Activated naive CD4-positive, alpha-beta T cell treated with anti-CD3 and anti-CD28 coated beads, Interleukin-2, amount 50 U/mL, for 72 hours (primary cell): ENCODE data around the gene SLC35B1. TPM values are rescaled to one million over a fixed set of nuclear protein-coding genes. Genes with fewer than 3 reads are reported as not detected.

Experiments
- ATAC-seq, 2 donors: fragments of 150-1000 bp; cut with Tn5 transposase; 2 replicates each; pipeline ENCODE4 v1.10.0; 2021; ENCODE audit warnings: mild to moderate bottlenecking in 2 of 2, moderate library complexity in 2 of 2
- DNase-seq, 2 donors: peaks; one replicate each; pipeline ENCODE4 v3.0.0; 2021 to 2022; ENCODE audit warnings: low spot score in 2 of 2
- H3K27ac Mint-ChIP-seq, 2 donors: one replicate each; pipeline ENCODE4 v1.8.0; 2022; ENCODE audit warnings: mild to moderate bottlenecking in 2 of 2, mixed read lengths in 2 of 2
- H3K36me3 Mint-ChIP-seq, 2 donors: one replicate each; pipeline ENCODE4 v1.8.0; 2022; ENCODE audit warnings: mixed read lengths in 2 of 2
- H3K9me3 Mint-ChIP-seq, 2 donors: one replicate each; pipeline ENCODE4 v1.8.0; 2022; ENCODE audit warnings: mixed read lengths in 2 of 2
- total RNA-seq, 2 donors: library from RNA; stranded (reverse); gene quantifications; one replicate each; pipeline ENCODE4 v1.2.3, GENCODE V29; 2022

SLC35B1 gene
- total RNA-seq, 2 donors from 2014 or later: 36.2 to 44.1 TPM

- Mint-ChIP-seq H3K27ac (peak overlapping the region; percentile 93 to 97), H3K9me3 (no peaks in the 10 kb centered on the region), H3K36me3 (peaks cover 0 to 45% of the 10 kb centered on the region in 2 donors)
- ATAC-seq: peak; percentile 31 to 45
- no peak for DNase-seq
Measured at GRCh38 chr17:49716668-49717364, 9.1 kb upstream of the SLC35B1 start.

DNA sequence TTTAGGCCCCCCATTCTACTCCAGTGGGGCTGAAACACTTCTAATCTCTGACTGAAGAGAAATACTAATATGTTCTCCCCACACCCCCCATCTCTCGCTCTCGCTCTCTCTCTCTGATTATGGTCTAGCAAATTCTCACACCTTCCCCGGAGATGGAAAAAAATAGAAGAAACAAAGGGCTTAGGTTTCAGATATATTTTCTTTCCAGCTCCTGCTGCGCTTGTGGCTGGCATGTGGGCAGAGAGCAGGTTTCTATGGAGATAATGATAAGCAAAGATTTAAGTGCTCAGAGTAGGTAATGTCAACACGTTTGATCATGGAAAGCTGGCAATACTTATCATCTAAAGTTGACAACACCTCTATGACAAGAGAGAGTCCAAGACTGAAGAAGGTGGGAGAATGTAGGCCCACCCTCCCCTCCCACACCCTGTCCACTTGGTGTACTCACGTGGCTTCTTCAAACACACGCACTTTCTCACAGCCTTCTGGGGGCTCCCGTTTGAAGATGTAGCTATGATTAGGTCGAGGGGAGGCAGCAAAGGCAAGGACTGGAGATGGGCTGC, 8.0 kb upstream of the SLC35B1 start:
- Mint-ChIP-seq H3K36me3 (peaks cover 0 to 45% of the 10 kb centered on the region in 2 donors), H3K9me3 (no peaks in the 10 kb centered on the region), H3K27ac (peak overlapping the region; percentile 84 to 93)
- DNase-seq: no peak
- ATAC-seq: peak; percentile 58 to 71

- ATAC-seq (peak; percentile 59 to 69), DNase-seq (no peak)
- Mint-ChIP-seq H3K9me3 (no peaks in the 10 kb centered on the region), H3K36me3 (peaks cover 0 to 45% of the 10 kb centered on the region in 2 donors), H3K27ac (peak overlapping the region; percentile 84 to 93)
Measured at GRCh38 chr17:49715216-49715615, 7.5 kb upstream of the SLC35B1 start.

- peaks cover 2 to 19% of the 10 kb centered on the region in 2 donors for H3K36me3 Mint-ChIP-seq
- H3K27ac Mint-ChIP-seq: peak overlapping the region; percentile 94 to 97
- DNase-seq (no peak), ATAC-seq (peak; percentile 1 to 11)
- H3K9me3 Mint-ChIP-seq: no peaks in the 10 kb centered on the region
Measured at GRCh38 chr17:49708515-49709183, 885 bp upstream of the SLC35B1 start.

DNA sequence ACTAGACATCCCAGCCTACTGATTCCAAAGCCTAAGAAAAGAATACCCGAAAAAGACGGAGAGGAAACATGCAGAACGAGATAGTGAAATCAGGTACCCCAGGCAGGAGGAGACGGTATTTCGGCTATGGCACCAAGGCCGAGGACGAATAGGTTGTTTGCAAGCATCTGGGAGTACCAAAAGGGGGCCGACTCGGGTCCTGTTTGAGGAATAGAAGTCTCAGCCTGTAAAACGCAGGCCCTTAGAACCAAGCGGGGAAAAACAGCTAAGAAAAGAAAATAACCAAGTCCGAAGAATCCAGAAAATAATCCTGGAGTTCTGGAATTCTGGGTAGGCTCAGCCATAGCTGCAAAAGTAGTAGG, 537 bp downstream of the SLC35B1 start:
- ATAC-seq: no peak
- H3K36me3 Mint-ChIP-seq: peaks cover 0 to 19% of the 10 kb centered on the region in 2 donors

GRCh38 chr17:49705254-49705653, 2.5 kb downstream of the SLC35B1 start:
- ATAC-seq (no peak), DNase-seq (no peak)
- peaks cover 0 to 19% of the 10 kb centered on the region in 2 donors for H3K36me3 Mint-ChIP-seq
- peak overlapping the region; percentile 5 to 94 for H3K27ac Mint-ChIP-seq
- H3K9me3 Mint-ChIP-seq: no peaks in the 10 kb centered on the region

More for the DNA sequence above, 537 bp downstream of the SLC35B1 start:
- DNase-seq: no peak
- Mint-ChIP-seq H3K27ac (peak overlapping the region; percentile 94 to 97), H3K9me3 (no peaks in the 10 kb centered on the region)

- H3K27ac Mint-ChIP-seq: peak overlapping the region in 1 of 2 donors; percentile 6
- ATAC-seq: no peak
- DNase-seq: no peak
Measured at GRCh38 chr17:49703557-49704277, 4.0 kb downstream of the SLC35B1 start.

DNA sequence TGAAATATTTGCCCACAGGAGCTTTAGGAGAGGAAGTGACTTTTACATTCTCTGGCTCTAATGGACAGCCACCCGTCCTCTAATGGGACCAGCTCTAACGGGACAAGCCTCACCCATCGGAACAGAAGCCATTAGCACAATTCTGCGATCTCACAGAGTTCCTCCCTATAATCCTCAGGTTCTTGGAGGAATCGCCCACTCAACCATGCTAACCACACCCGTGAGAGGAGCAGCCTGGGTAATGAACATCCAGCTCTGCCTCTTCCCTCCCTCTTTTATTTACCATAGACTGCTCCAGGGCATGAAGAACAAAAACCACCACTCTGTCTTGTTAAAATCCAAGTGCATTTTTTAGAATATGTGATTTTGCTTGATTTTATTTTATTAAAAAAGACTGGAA, 6.8 kb downstream of the SLC35B1 start:
- DNase-seq (no peak), ATAC-seq (no peak)
- peaks cover 0 to 9% of the 10 kb centered on the region in 2 donors for H3K36me3 Mint-ChIP-seq
- no peaks in the 10 kb centered on the region for H3K9me3 Mint-ChIP-seq
- peak overlapping the region; percentile 13 to 57 for H3K27ac Mint-ChIP-seq

More at GRCh38 chr17:49703557-49704277, 4.0 kb downstream of the SLC35B1 start:
- peaks cover 0 to 19% of the 10 kb centered on the region in 2 donors for H3K36me3 Mint-ChIP-seq
- no peaks in the 10 kb centered on the region for H3K9me3 Mint-ChIP-seq

GRCh38 chr17:49699966-49700575, 7.7 kb downstream of the SLC35B1 start:
- Mint-ChIP-seq H3K27ac (peak overlapping the region; percentile 13 to 24), H3K9me3 (no peaks in the 10 kb centered on the region), H3K36me3 (peaks cover 0 to 3% of the 10 kb centered on the region in 2 donors)
- ATAC-seq (no peak), DNase-seq (no peak)

- H3K36me3 Mint-ChIP-seq: no peaks in the 10 kb centered on the region
- no peaks in the 10 kb centered on the region for H3K9me3 Mint-ChIP-seq
- H3K27ac Mint-ChIP-seq: no peak overlapping the region
- no peak for DNase-seq
- no peak for ATAC-seq
Measured at GRCh38 chr17:49698005-49698404, 9.8 kb downstream of the SLC35B1 start.

DNA sequence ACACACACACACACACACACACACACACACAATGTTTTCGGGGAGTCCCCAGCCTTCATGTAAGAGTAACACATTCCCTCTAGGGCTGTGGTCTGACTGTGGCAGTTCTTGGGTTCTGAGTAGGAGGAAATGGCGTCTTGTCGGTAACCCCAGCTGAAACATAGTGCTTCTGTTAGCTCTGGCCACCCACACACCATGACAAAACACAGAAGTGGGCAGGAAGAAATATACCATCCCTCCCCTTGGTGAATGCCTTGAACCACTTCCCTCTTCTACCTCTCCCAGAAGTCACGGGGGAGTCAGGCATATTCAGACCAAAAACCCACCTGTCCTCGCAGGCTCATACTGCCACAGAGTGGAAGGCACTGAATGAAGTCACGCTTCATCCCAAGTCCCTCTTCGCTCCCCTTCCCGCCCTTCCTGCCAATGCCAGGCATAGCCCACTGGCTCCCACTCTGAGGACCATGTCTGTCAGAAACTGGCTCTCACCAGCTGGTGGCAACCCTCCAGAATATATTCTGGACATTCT, 11.5 kb downstream of the SLC35B1 start:
- DNase-seq: peak; percentile 65 to 82
- no peaks in the 10 kb centered on the region for H3K9me3 Mint-ChIP-seq
- H3K27ac Mint-ChIP-seq: peak overlapping the region; percentile 61 to 86
- H3K36me3 Mint-ChIP-seq: no peaks in the 10 kb centered on the region
- peak; percentile 97 to 98 for ATAC-seq

GRCh38 chr17:49695698-49696232, 12.0 kb downstream of the SLC35B1 start:
- DNase-seq (no peak), ATAC-seq (peak; percentile 26 to 46)
- Mint-ChIP-seq H3K9me3 (no peaks in the 10 kb centered on the region), H3K36me3 (no peaks in the 10 kb centered on the region), H3K27ac (peak overlapping the region; percentile 61 to 86)

- Mint-ChIP-seq H3K9me3 (no peaks in the 10 kb centered on the region), H3K36me3 (no peaks in the 10 kb centered on the region), H3K27ac (peak overlapping the region in 1 of 2 donors; percentile 86)
- peak; percentile 68 to 83 for DNase-seq
- ATAC-seq: peak in 1 of 2 donors; percentile 14
Measured at GRCh38 chr17:49694847-49695697, 12.7 kb downstream of the SLC35B1 start.

DNA sequence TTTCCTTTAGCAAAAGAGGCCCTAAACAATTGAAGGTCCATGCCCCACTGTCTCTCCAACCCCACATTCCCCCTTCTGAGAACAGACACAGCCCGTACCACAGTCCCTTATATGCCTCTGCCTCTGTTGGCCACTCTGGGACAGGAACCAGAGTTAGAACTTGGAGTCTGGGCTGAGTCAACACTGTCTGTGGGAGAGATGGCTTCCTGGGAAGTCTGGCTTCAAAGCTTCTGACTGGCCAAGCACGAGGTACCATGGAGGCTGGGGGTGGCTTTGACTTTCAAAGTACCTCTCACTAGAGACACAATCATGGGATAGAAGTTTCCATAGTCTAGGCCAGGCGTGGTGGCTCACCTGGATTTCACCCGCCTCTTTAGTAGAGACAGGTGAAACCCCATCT, 15.0 kb downstream of the SLC35B1 start:
- Mint-ChIP-seq H3K27ac (no peak overlapping the region), H3K36me3 (peaks cover 6 to 14% of the 10 kb centered on the region in 2 donors), H3K9me3 (peaks cover 5 to 12% of the 10 kb centered on the region in 2 donors)
- DNase-seq (no peak), ATAC-seq (no peak)

DNA sequence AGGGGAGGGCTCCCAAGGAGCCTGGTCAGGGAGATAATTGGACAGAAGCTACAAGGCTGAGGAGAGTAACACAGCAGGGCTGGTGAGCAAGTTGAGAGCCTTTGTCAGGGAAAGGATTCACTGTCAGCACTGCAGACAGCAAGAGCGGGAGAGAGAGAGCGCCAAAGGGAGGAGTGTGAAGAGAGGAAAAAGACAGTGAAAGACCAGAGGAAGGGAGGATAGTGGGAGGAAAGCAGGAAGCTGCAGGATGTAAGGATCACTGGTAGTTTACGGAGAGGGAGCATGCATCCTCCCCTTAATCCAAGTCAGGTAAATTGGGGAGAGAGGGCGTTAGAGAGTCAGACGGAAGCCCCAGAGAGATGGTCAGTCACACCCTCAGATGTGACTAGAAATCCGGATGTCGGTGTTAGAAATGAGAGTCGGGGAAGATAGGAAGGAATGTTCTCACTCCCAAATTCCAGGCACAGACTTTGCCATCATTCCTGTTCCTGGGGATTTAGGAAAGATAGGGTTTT, 16.0 kb downstream of the SLC35B1 start:
- no peak for ATAC-seq
- peak overlapping the region in 1 of 2 donors; percentile 12 for H3K27ac Mint-ChIP-seq
- no peak for DNase-seq
- peaks cover 7 to 21% of the 10 kb centered on the region in 2 donors for H3K36me3 Mint-ChIP-seq
- H3K9me3 Mint-ChIP-seq: peaks cover 5 to 18% of the 10 kb centered on the region in 2 donors
